Pancreas (tissue), 10 donors: ENCODE measurements around the gene ANXA11. TPM values are rescaled to one million over a fixed set of nuclear protein-coding genes. Genes with fewer than 3 reads are reported as not detected.

ENCODE experiments used
- ATAC-seq, 4 donors: fragments of 200-7000 bp; cut with Tn5 transposase; one replicate each; pipeline versions ENCODE4 v1.8.0 to v1.9.1; 2020; ENCODE audit warnings: mild to moderate bottlenecking in 4 of 4, moderate library complexity in 4 of 4
- DNase-seq, 6 donors: peaks; one replicate each; pipeline ENCODE4 v3.0.0-alpha.2; 2020
- FAIRE-seq: peaks from 2 replicates; lab custom pipeline; 2012; peaks lifted over from hg19 to GRCh38; lab: Jason Lieb, UNC
- H3K27ac ChIP-seq, 4 donors: fragments of 200-600 bp; sonication (generic); 1 replicate in 3 of 4; 2 replicates in 1 of 4; pipeline versions ENCODE4 v1.5.0 to v1.8.0; 2020
- H3K27me3 ChIP-seq, 4 donors: fragments of 200-600 bp; one replicate each; pipeline ENCODE4 v1.8.0; 2021
- H3K36me3 ChIP-seq, 3 donors: fragments of 200-600 bp; sonication (generic) in 1 of 3; one replicate each; pipeline versions ENCODE4 v1.5.0 to v1.8.0; 2020 to 2021
- H3K4me1 ChIP-seq, 3 donors: fragments of 200-600 bp; one replicate each; pipeline ENCODE4 v1.8.0; 2021
- H3K4me3 ChIP-seq, 4 donors: fragments of 200-600 bp; sonication (generic) in 2 of 4; one replicate each; pipeline versions ENCODE4 v1.5.0 to v1.8.0; 2020 to 2021
- H3K9me3 ChIP-seq, 4 donors: fragments of 200-600 bp; one replicate each; pipeline ENCODE4 v1.8.0; 2021
- WGBS, 2 donors: extraction: QIAGEN DNeasy Blood & Tissue Kit; methylation state at CpG; one replicate each; pipeline ENCODE4 v1.1.7; 2013; 5-methylcytosine and 5-hydroxymethylcytosine counted together
- intact Hi-C, 3 donors: fragments of 100-400 bp; cut with DNase I; formaldehyde crosslinking; loops; one replicate each; pipeline versions ENCODE4 v1.11.1 to v1.14.2; 2022
- polyA plus RNA-seq, 2 donors: library from polyadenylated mRNA; stranded (reverse); fragments of 200-250 nt; gene quantifications; one replicate each; pipeline ENCODE4 v1.2.3, GENCODE V29; 2013
- total RNA-seq, 6 donors: library from RNA; stranded (reverse); fragmentation: NEBNext Ultra II Directional in 4 of 6; extraction: Animal tissue kit (Norgen Biotek cat#: 25700) in 4 of 6; gene quantifications; one replicate each; pipeline versions ENCODE4 v1.2.1 to v1.2.4, GENCODE V29; 2021 to 2023
- TF ChIP-seq, protein P1 (sequence below), 4 donors: fragments of 200-600 bp; sonication (generic) in 3 of 4; IDR thresholded peaks; one replicate each; pipeline versions ENCODE4 v1.5.0 to v1.8.0; 2021; ENCODE audit warnings: antibody characterized with exemption in 4 of 4
- donor health status: healthy with polysubstance abuse.
- donor health status: DM: no; HTN: no; CAD: no; lungs with moderate emphysema.
- donor health status: DM: no; HTN: no; CAD: no.
- donor health status: control.
- donor health status: control.
- donor health status: Bipolar disorder and iron deficiency.
- donor health status: DM: yes; HTN: yes; CAD: no.
- donor health status: DM: no; HTN: no; CAD: no.
- donor health status: DM: no; HTN: no; CAD: no.
- donor health status: DM: yes; HTN: yes; CAD: no.

The ANXA11 gene
- total and polyA plus RNA-seq, 8 donors = 74.0 to 193 (median 112) TPM

DNA sequence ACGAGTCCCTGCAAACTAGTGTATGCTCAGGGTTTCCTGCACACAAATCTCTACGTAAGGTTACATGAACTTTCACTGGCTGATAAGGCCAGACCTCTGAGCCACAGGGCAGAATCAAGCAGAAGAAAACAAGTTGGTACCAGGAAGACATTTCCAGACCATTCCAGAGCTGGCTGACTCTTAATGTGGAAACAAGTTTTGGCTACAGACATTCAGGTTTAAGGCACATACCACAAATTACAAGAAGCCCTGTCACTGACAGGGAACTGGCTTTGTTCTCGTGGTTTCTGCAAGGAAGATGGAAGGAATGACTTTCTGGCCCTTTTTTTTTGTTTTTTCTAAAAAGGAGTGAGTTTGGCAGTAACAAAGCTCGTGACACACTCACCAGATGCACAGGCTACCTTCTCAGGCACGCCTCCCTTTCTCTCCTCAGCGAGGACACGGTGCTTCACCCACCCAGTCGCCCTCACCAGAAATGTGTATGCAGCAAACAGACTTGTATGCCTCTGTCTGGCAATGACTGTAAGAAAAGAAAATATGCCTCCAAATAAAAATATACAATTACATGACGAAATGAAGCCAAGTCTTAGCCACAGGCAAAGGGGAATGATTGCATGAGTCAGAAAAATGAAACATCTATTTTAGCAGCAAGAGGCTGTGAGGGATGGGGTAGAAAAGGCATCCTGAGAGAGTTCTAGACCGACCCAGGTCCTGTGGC, 50.2 kb downstream of the ANXA11 start:
- peak overlapping the region in 1 of 4 donors; percentile 23 for H3K27ac ChIP-seq
- intact Hi-C loops = loop anchor here in 1 of 3 donors (10.0 kb wide), 1 partner anchor 50 kb away; the partner anchor contains the start of gene ANXA11
- FAIRE-seq = no peak

DNA sequence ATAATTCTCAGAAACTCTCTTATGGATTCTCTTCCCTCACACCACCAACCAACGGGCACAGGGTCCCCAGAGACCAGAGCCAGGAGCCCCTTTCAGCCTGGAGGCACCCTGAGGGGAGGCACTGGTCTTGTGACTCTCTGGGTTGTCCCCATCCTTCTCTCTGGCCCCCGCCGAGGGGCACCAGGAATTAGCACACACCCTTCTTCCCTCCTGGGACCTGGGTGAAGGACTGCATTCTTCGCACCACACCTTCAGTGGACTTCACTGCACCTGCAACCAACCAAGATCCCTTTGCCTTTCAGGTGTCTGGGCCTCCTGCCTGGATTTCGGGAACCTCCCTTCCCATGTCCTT, 50.7 kb downstream of the ANXA11 start:
- FAIRE-seq = no peak
- no peaks in the 10 kb centered on the region for H3K27me3 ChIP-seq
- TF ChIP-seq, protein P1, sequence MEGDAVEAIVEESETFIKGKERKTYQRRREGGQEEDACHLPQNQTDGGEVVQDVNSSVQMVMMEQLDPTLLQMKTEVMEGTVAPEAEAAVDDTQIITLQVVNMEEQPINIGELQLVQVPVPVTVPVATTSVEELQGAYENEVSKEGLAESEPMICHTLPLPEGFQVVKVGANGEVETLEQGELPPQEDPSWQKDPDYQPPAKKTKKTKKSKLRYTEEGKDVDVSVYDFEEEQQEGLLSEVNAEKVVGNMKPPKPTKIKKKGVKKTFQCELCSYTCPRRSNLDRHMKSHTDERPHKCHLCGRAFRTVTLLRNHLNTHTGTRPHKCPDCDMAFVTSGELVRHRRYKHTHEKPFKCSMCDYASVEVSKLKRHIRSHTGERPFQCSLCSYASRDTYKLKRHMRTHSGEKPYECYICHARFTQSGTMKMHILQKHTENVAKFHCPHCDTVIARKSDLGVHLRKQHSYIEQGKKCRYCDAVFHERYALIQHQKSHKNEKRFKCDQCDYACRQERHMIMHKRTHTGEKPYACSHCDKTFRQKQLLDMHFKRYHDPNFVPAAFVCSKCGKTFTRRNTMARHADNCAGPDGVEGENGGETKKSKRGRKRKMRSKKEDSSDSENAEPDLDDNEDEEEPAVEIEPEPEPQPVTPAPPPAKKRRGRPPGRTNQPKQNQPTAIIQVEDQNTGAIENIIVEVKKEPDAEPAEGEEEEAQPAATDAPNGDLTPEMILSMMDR (IDR thresholded peaks at IDR 0.05) = no peak
- ATAC-seq = no peak
- peak overlapping the region in 1 of 4 donors; percentile 23 for H3K27ac ChIP-seq
- H3K36me3 ChIP-seq = peaks cover 0 to 89% (median 19%) of the 10 kb centered on the region in 3 donors
- DNase-seq = no peak
- intact Hi-C loops = loop anchor here in 1 of 3 donors (10.0 kb wide), 1 partner anchor 50 kb away; the partner anchor contains the start of gene ANXA11
- H3K4me3 ChIP-seq = no peak overlapping the region
- H3K9me3 ChIP-seq = no peaks in the 10 kb centered on the region
- no peaks in the 10 kb centered on the region for H3K4me1 ChIP-seq
- WGBS, 2 donors = 90 to 93% methylated on average over 5 of the region's 5 CpGs

More for the DNA sequence above, 50.2 kb downstream of the ANXA11 start:
- Histone ChIP-seq H3K4me3 (no peak overlapping the region), H3K9me3 (no peaks in the 10 kb centered on the region), H3K27me3 (no peaks in the 10 kb centered on the region), H3K36me3 (peaks cover 0 to 85% (median 19%) of the 10 kb centered on the region in 3 donors), H3K4me1 (no peaks in the 10 kb centered on the region)
- DNase-seq (no peak), ATAC-seq (peak in 2 of 4 donors; percentile 3 to 11)
- 92 to 93% methylated on average over 10 of the region's 10 CpGs for WGBS, 2 donors
- TF ChIP-seq, protein P1 (IDR thresholded peaks at IDR 0.05) = no peak

DNA sequence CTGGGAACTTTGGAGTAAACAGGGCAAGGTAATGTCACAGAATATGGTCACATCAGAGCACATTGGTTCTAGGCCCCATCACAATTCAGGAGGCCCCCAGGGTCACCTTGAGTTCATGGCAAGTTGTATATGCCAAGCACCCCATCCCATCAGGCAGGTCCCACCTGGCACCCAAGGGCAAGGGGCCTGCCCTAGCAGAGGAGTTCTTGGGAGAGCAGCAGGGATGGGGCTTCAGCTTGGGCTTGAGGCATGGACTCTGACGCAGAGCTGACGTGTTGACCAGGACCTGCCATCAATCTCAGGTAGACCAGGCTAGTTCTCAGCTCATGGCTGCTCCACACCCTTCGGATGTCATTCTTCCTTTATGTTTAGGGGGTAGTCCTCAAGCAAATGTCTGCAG, 51.9 kb downstream of the ANXA11 start:
- no peak for FAIRE-seq
- H3K9me3 ChIP-seq = no peaks in the 10 kb centered on the region
- TF ChIP-seq, protein P1 (IDR thresholded peaks at IDR 0.05) = no peak
- intact Hi-C loops = loop anchor here in 1 of 3 donors (10.0 kb wide), 1 partner anchor 51 kb away; the partner anchor contains the start of gene ANXA11
- ATAC-seq = no peak
- peak in 2 of 6 donors; percentile 44 to 45 for DNase-seq
- 86 to 96% methylated on average over 3 of the region's 3 CpGs for WGBS, 2 donors
- H3K27me3 ChIP-seq = no peaks in the 10 kb centered on the region
- H3K27ac ChIP-seq = no peak overlapping the region
- H3K36me3 ChIP-seq = peaks cover 0 to 78% (median 19%) of the 10 kb centered on the region in 3 donors
- H3K4me3 ChIP-seq = no peak overlapping the region
- no peaks in the 10 kb centered on the region for H3K4me1 ChIP-seq

DNA sequence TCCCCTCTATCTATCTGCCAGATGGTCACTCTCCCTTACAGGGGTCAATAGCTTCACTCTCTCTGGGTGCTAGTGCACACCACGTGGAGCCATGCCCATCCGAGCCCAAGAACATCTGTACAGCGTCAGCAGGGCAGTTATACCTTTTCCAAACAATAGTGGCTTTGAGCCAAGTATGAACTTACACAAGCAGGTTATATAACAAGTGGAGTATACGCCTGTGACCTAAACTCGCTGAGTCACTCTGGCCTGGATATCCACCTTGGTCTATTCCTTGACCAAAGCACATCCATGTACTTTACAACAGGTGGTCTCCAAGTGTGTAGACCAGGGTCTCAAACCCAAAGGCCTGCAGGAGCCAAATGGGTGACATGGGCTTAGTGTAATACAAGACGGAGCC, 52.5 kb downstream of the ANXA11 start:
- ATAC-seq (peak in 1 of 4 donors; percentile 9), DNase-seq (peak in 2 of 6 donors; percentile 5 to 13)
- H3K36me3 ChIP-seq = peaks cover 0 to 72% (median 19%) of the 10 kb centered on the region in 3 donors

More for the DNA sequence above, 52.5 kb downstream of the ANXA11 start:
- Histone ChIP-seq H3K27ac (no peak overlapping the region), H3K27me3 (no peaks in the 10 kb centered on the region), H3K9me3 (no peaks in the 10 kb centered on the region), H3K4me1 (no peaks in the 10 kb centered on the region), H3K4me3 (no peak overlapping the region)
- WGBS, 2 donors = 80 to 87% methylated on average over 6 of the region's 6 CpGs
- no peak for FAIRE-seq
- intact Hi-C loops = loop anchor here in 1 of 3 donors (10.0 kb wide), 1 partner anchor 52 kb away; the partner anchor contains the start of gene ANXA11
- TF ChIP-seq, protein P1 (IDR thresholded peaks at IDR 0.05) = no peak
